ENCODE results near the gene MAL. TPM values are rescaled to one million over a fixed set of nuclear protein-coding genes. Genes with fewer than 3 reads are reported as not detected.

MAL gene
- total and polyA plus RNA-seq, 2 of the 13 experiments (the other 11 are each of a cell fraction or from before 2014, with no cell fraction given): not detected

DNA sequence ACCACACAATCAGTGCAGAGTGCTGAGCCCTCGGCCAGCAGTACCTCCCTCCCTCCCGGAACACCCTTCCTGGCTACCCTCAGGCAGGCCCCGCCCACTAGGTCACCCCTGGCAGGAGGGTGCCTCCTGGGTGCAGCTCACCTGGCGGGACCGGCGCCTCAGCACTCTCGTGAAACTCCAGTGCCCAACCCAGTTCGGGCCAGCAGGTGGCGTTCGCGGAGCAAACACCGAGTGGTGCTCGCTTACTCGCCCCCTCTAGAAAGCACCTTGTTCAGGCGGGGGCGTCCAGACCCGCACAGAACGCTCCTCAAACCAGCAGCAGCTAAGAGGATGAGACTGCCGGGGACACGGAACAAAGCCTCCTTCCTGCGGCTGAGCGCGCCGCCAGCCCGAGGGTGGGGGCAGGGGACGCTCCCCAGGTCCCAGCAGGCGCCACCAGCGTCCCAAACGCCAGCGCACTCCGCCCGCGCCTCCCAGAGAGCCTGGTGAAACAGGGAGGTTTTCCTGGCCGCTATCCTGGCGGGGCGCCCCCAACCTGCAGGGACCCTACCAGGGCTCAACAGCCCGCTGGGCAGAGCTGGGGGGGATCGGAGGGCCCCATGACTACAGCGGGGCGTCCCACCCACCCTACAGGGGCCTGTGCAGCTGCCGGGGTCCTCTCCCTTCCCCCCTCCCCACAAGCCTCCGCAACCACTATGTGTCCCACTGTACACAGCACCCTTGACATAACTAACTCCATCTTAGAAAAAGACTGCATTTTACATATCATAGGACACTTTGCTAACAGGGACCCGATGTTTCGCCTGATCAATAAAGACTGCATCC is 51.4 kb downstream of the MAL start:
- Histone ChIP-seq H4K20me1 (ENCODE audit: insufficient read depth, low read length) (no peaks in the 10 kb centered on the region), H3K4me3 (replicated peaks in 1 of 3; ENCODE audit: insufficient read depth in 1 of 3, low read depth in 2 of 3, low read length in 3 of 3) (peak overlapping the region; percentile 54 to 78 (median 60)), H3K27ac (ENCODE audit: extremely low read length, insufficient read depth, low read length) (no peak overlapping the region), H3K36me3 (replicated peaks in 1 of 2; ENCODE audit: control insufficient read depth in 1 of 2, insufficient read depth in 2 of 2, low read length in 2 of 2) (no peaks in the 10 kb centered on the region), H3K79me2 (ENCODE audit: insufficient read depth, low read length) (no peaks in the 10 kb centered on the region), H3K4me2 (ENCODE audit: low read depth, low read length) (peak overlapping the region; percentile 84), H2AFZ (ENCODE audit: low read length) (no peak overlapping the region), H3K9me3 (ENCODE audit: low read length) (no peaks in the 10 kb centered on the region), H3K9ac (ENCODE audit: insufficient read depth, low read depth, low read length) (0 out of 2 replicates have a peak overlapping the region, but pooled peaks have one; percentile 6), H3K27me3 (ENCODE audit: control insufficient read depth in 1 of 2, insufficient read depth in 2 of 2, low read length in 2 of 2) (peaks cover 5 to 57% of the 10 kb centered on the region in 2 experiments; a peak in 4 of 5 replicates), H3K4me1 (ENCODE audit: insufficient read depth, low read length) (peaks cover 37% of the 10 kb centered on the region)
- in situ Hi-C loops (cut with HindIII; ENCODE audit: extremely low pct_ligation_motif_present, low pct_unique_long_range_greater_than_20kb) (loop anchor here (10.0 kb wide), 1 partner anchor 52 kb away; the partner anchor contains the start of gene MAL), intact Hi-C loops (cut with micrococcal nuclease; ENCODE audit: unreplicated experiment) (no loop called here)
- ATAC-seq (peak; percentile 92), FAIRE-seq (peak; percentile 71), DNase-seq (ENCODE audit: low spot score) (peak; percentile 70)
- no TSS peak for BruUV-seq (replicated peaks)
- POLR2A ChIA-PET: interaction anchor here (1.4 to 3.3 kb wide), 2 partner anchors 16 to 45 kb away, joined by 5 to 13 read pairs; partner anchors contain the start of gene MRPS5
- CTCF ChIA-PET (ENCODE audit: low intra/inter-chr PET ratio, low total read pairs): interaction anchor here (2.2 to 2.3 kb wide), 2 partner anchors 38 to 54 kb away, joined by 11 to 12 read pairs; no protein-coding TSS in a partner anchor
- 1% methylated on average over 19 of the region's 44 CpGs for WGBS (ENCODE audit: low lambda C conversion rate)
- TF ChIP-seq, protein P1, sequence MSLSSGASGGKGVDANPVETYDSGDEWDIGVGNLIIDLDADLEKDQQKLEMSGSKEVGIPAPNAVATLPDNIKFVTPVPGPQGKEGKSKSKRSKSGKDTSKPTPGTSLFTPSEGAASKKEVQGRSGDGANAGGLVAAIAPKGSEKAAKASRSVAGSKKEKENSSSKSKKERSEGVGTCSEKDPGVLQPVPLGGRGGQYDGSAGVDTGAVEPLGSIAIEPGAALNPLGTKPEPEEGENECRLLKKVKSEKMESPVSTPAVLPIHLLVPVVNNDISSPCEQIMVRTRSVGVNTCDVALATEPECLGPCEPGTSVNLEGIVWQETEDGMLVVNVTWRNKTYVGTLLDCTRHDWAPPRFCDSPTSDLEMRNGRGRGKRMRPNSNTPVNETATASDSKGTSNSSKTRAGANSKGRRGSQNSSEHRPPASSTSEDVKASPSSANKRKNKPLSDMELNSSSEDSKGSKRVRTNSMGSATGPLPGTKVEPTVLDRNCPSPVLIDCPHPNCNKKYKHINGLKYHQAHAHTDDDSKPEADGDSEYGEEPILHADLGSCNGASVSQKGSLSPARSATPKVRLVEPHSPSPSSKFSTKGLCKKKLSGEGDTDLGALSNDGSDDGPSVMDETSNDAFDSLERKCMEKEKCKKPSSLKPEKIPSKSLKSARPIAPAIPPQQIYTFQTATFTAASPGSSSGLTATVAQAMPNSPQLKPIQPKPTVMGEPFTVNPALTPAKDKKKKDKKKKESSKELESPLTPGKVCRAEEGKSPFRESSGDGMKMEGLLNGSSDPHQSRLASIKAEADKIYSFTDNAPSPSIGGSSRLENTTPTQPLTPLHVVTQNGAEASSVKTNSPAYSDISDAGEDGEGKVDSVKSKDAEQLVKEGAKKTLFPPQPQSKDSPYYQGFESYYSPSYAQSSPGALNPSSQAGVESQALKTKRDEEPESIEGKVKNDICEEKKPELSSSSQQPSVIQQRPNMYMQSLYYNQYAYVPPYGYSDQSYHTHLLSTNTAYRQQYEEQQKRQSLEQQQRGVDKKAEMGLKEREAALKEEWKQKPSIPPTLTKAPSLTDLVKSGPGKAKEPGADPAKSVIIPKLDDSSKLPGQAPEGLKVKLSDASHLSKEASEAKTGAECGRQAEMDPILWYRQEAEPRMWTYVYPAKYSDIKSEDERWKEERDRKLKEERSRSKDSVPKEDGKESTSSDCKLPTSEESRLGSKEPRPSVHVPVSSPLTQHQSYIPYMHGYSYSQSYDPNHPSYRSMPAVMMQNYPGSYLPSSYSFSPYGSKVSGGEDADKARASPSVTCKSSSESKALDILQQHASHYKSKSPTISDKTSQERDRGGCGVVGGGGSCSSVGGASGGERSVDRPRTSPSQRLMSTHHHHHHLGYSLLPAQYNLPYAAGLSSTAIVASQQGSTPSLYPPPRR (CRISPR knock-in tag; IDR thresholded peaks at IDR 0.05; ENCODE audit: borderline replicate concordance): no peak
- TF ChIP-seq PCBP1 (IDR thresholded peaks at IDR 0.05; ENCODE audit: borderline replicate concordance, low read depth, low read length) (no peak), ZMYM4 (CRISPR knock-in tag; IDR thresholded peaks at IDR 0.05) (peak; percentile 67), PCBP2 (optimal IDR thresholded peaks at IDR 0.05; ENCODE audit: low read depth, low read length, poor library complexity, severe bottlenecking) (no peak), ZSCAN20 (CRISPR knock-in tag; IDR thresholded peaks at IDR 0.05; ENCODE audit: borderline replicate concordance) (peak; percentile 34; the same call in 1 of the 2 replicates), ZNF235 (CRISPR knock-in tag; IDR thresholded peaks at IDR 0.05; ENCODE audit: borderline replicate concordance) (peak; percentile 66; the same call in 1 of the 2 replicates), ZNF678 (CRISPR knock-in tag; IDR thresholded peaks at IDR 0.05) (no peak), ZNF766 (CRISPR knock-in tag; IDR thresholded peaks at IDR 0.05; ENCODE audit: borderline replicate concordance) (no peak), ZNF20 (CRISPR knock-in tag; IDR thresholded peaks at IDR 0.05) (no peak), ZNF615 (CRISPR knock-in tag; IDR thresholded peaks at IDR 0.05; ENCODE audit: borderline replicate concordance) (no peak), ZNF749 (CRISPR knock-in tag; IDR thresholded peaks at IDR 0.05; ENCODE audit: borderline replicate concordance) (no peak), AKAP8 (CRISPR knock-in tag; IDR thresholded peaks at IDR 0.05) (peak; percentile 37; the same call in 1 of the 2 replicates), MBNL3 (CRISPR knock-in tag; conservative IDR thresholded peaks at IDR 0.05) (no peak), ZNF558 (CRISPR knock-in tag; IDR thresholded peaks at IDR 0.05; ENCODE audit: borderline replicate concordance) (no peak), KAT7 (CRISPR knock-in tag; IDR thresholded peaks at IDR 0.05; ENCODE audit: borderline replicate concordance) (0 out of 2 replicates have a peak, but pooled peaks have one; percentile 24)
- TF ChIP-seq, protein P2, sequence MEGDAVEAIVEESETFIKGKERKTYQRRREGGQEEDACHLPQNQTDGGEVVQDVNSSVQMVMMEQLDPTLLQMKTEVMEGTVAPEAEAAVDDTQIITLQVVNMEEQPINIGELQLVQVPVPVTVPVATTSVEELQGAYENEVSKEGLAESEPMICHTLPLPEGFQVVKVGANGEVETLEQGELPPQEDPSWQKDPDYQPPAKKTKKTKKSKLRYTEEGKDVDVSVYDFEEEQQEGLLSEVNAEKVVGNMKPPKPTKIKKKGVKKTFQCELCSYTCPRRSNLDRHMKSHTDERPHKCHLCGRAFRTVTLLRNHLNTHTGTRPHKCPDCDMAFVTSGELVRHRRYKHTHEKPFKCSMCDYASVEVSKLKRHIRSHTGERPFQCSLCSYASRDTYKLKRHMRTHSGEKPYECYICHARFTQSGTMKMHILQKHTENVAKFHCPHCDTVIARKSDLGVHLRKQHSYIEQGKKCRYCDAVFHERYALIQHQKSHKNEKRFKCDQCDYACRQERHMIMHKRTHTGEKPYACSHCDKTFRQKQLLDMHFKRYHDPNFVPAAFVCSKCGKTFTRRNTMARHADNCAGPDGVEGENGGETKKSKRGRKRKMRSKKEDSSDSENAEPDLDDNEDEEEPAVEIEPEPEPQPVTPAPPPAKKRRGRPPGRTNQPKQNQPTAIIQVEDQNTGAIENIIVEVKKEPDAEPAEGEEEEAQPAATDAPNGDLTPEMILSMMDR (CRISPR knock-in tag; IDR thresholded peaks at IDR 0.05): peak; percentile 98

Measured in HepG2 (cell line).